H1 (cell line): ENCODE results near the gene C1D. TPM values are rescaled to one million over a fixed set of nuclear protein-coding genes. Genes with fewer than 3 reads are reported as not detected.

ENCODE experiments used
- CTCF ChIA-PET: fragments of 300-600 bp; sonication (Branson Sonifier 250); formaldehyde crosslinking; loops from one replicate; lab custom pipeline; 2021; ENCODE audit not compliant: partially characterized antibody; lab: Charles Lee
- POLR2A ChIA-PET: fragments of 300-600 bp; sonication (Branson Sonifier 250); formaldehyde crosslinking; loops from one replicate; lab custom pipeline; 2021; ENCODE audit warnings: inconsistent platforms; ENCODE audit not compliant: partially characterized antibody; lab: Charles Lee
- DNase-seq, 2 experiments: peaks; one replicate each; pipeline versions ENCODE4 v3.0.0 to v3.0.0-alpha.2; 2010 to 2022; ENCODE audit warnings: low spot score in 2 of 2, low read depth in 1 of 2, mixed read lengths in 1 of 2
- FAIRE-seq: peaks from 2 replicates; lab custom pipeline; 2011; peaks lifted over from hg19 to GRCh38; lab: Jason Lieb, UNC
- H2AFZ ChIP-seq: 2 replicates; pipeline ENCODE4 v1.8.1; 2012; ENCODE audit warnings: low read length, inconsistent platforms
- H2AK5ac ChIP-seq: 2 replicates; pipeline ENCODE4 v1.6.1; 2013; ENCODE audit warnings: low read depth, low read length
- H2BK120ac ChIP-seq: replicated peaks from 2 replicates; pipeline ENCODE3; 2013; ENCODE audit warnings: low read depth, low read length, inconsistent platforms
- H2BK12ac ChIP-seq: 2 replicates; pipeline ENCODE4 v1.6.1; 2013; ENCODE audit warnings: low read depth, low read length
- H2BK15ac ChIP-seq: 2 replicates; pipeline ENCODE4 v1.6.1; 2013; ENCODE audit warnings: low read length
- H2BK20ac ChIP-seq: 2 replicates; pipeline ENCODE4 v1.6.1; 2013; ENCODE audit warnings: low read length
- H2BK5ac ChIP-seq: 2 replicates; pipeline ENCODE4 v1.6.1; 2013; ENCODE audit warnings: low read depth, low read length
- H3K14ac ChIP-seq: 2 replicates; pipeline ENCODE4 v1.6.1; 2013; ENCODE audit warnings: inconsistent platforms; ENCODE audit not compliant: insufficient read length
- H3K18ac ChIP-seq: 2 replicates; pipeline ENCODE4 v1.6.1; 2013; ENCODE audit warnings: low read length; ENCODE audit errors: extremely low read depth
- H3K23ac ChIP-seq: 2 replicates; pipeline ENCODE4 v1.6.1; 2013; ENCODE audit warnings: inconsistent platforms; ENCODE audit not compliant: insufficient read length
- H3K23me2 ChIP-seq: 2 replicates; pipeline ENCODE4 v1.6.1; 2013; ENCODE audit warnings: low read depth, low read length
- H3K27ac ChIP-seq: 2 replicates; pipeline ENCODE4 v1.6.1; 2011; ENCODE audit warnings: low read depth, low read length, inconsistent platforms
- H3K27me3 ChIP-seq, 4 experiments: replicated peaks in 1 of 4; 1 replicate in 1 of 4; 2 replicates in 3 of 4; pipeline versions ENCODE4 v1.6.1 to v1.8.1; 2011 to 2013; ENCODE audit warnings: low read length in 3 of 4, mild to moderate bottlenecking in 3 of 4, inconsistent platforms in 2 of 4, mixed read lengths in 2 of 4, moderate library complexity in 1 of 4; ENCODE audit not compliant: control insufficient read depth in 3 of 4, insufficient read depth in 3 of 4; ENCODE audit errors: extremely low read depth in 1 of 4
- H3K36me3 ChIP-seq, 4 experiments: 2 replicates each; pipeline versions ENCODE4 v1.6.1 to v1.8.1; 2011 to 2013; ENCODE audit warnings: mild to moderate bottlenecking in 4 of 4, low read length in 3 of 4, moderate library complexity in 2 of 4, control low read depth in 1 of 4, inconsistent platforms in 1 of 4; ENCODE audit not compliant: insufficient read depth in 4 of 4, control insufficient read depth in 2 of 4
- H3K4ac ChIP-seq: replicated peaks from 2 replicates; pipeline ENCODE3; 2013; ENCODE audit warnings: low read length, low read depth, mixed read lengths, inconsistent platforms; ENCODE audit not compliant: insufficient read length
- H3K4me1 ChIP-seq, 4 experiments: replicated peaks in 1 of 4; 1 replicate in 1 of 4; 2 replicates in 3 of 4; pipeline versions ENCODE4 v1.6.1 to v1.8.1; 2011 to 2013; ENCODE audit warnings: low read length in 3 of 4, inconsistent platforms in 2 of 4, mixed read lengths in 1 of 4; ENCODE audit not compliant: insufficient read depth in 4 of 4, control insufficient read depth in 3 of 4
- H3K4me2 ChIP-seq, 2 experiments: 2 replicates each; pipeline versions ENCODE4 v1.6.1 to v1.8.1; 2011 to 2013; ENCODE audit warnings: low read depth in 2 of 2, low read length in 2 of 2, control low read depth in 1 of 2, inconsistent platforms in 1 of 2, mild to moderate bottlenecking in 1 of 2; ENCODE audit not compliant: insufficient read depth in 1 of 2
- H3K4me3 ChIP-seq, 4 experiments: fragments of 200-600, 300-600 bp in 1 of 4; sonication (generic), shearing (Covaris generic), sonication (Bioruptor Twin) in 1 of 4; 2 replicates each; pipeline versions ENCODE4 v1.5.1 to v1.8.1; 2011 to 2016; ENCODE audit warnings: low read length in 4 of 4, low read depth in 3 of 4, control low read depth in 2 of 4, inconsistent platforms in 2 of 4, mild to moderate bottlenecking in 2 of 4, mixed read lengths in 1 of 4, moderate library complexity in 1 of 4; ENCODE audit not compliant: insufficient read depth in 2 of 4; ENCODE audit errors: extremely low read depth in 1 of 4
- H3K56ac ChIP-seq: replicated peaks from 2 replicates; pipeline ENCODE3; 2013; ENCODE audit warnings: low read depth, mild to moderate bottlenecking, mixed read lengths, low read length, inconsistent platforms; ENCODE audit not compliant: insufficient read length
- H3K79me1 ChIP-seq: 2 replicates; pipeline ENCODE4 v1.6.1; 2013; ENCODE audit warnings: low read depth, low read length, control low read depth
- H3K79me2 ChIP-seq, 2 experiments: 2 replicates each; pipeline versions ENCODE4 v1.6.1 to v1.8.1; 2012 to 2013; ENCODE audit warnings: low read length in 2 of 2, mild to moderate bottlenecking in 2 of 2, inconsistent platforms in 1 of 2; ENCODE audit not compliant: insufficient read depth in 2 of 2, control insufficient read depth in 1 of 2
- H3K9ac ChIP-seq, 4 experiments: replicated peaks in 1 of 4; 1 replicate in 1 of 4; 2 replicates in 3 of 4; pipeline versions ENCODE4 v1.6.1 to v1.8.1; 2011 to 2013; ENCODE audit warnings: low read depth in 3 of 4, low read length in 3 of 4, control low read depth in 2 of 4, mild to moderate bottlenecking in 2 of 4, moderate library complexity in 2 of 4, inconsistent platforms in 1 of 4; ENCODE audit errors: extremely low read depth in 1 of 4
- H3K9me3 ChIP-seq, 2 experiments: 2 replicates each; pipeline versions ENCODE4 v1.6.1 to v1.8.1; 2012 to 2013; ENCODE audit warnings: mild to moderate bottlenecking in 2 of 2, moderate library complexity in 2 of 2, control low read depth in 1 of 2, inconsistent platforms in 1 of 2, low read depth in 1 of 2, low read length in 1 of 2, mixed read lengths in 1 of 2; ENCODE audit not compliant: insufficient read depth in 2 of 2
- H4K20me1 ChIP-seq, 2 experiments: replicated peaks in 1 of 2; 2 replicates each; pipeline versions ENCODE3 to v1.8.1; 2011 to 2013; ENCODE audit warnings: inconsistent platforms in 2 of 2, low read length in 2 of 2, mild to moderate bottlenecking in 1 of 2; ENCODE audit not compliant: insufficient read depth in 2 of 2, control insufficient read depth in 1 of 2
- H4K5ac ChIP-seq: 2 replicates; pipeline ENCODE4 v1.6.1; 2013; ENCODE audit warnings: low read length, low read depth, mixed read lengths, inconsistent platforms; ENCODE audit not compliant: insufficient read length
- H4K8ac ChIP-seq: 2 replicates; pipeline ENCODE4 v1.8.0; 2013; ENCODE audit warnings: mild to moderate bottlenecking, moderate library complexity, low read length, inconsistent platforms; ENCODE audit not compliant: insufficient read depth; ENCODE audit errors: extremely low read depth
- H4K91ac ChIP-seq: replicated peaks from 2 replicates; pipeline ENCODE3; 2013; ENCODE audit warnings: low read length, mixed read lengths, inconsistent platforms; ENCODE audit not compliant: insufficient read length
- CHD2 ChIP-seq: IDR thresholded peaks from 2 replicates; pipeline ENCODE4 v1.6.1; 2012; ENCODE audit warnings: low read length, improper control_type of control experiment
- PHF8 ChIP-seq: fragments of 200-600 bp; sonication (generic); conservative IDR thresholded peaks from 2 replicates; pipeline ENCODE4 v1.7.1; 2012; ENCODE audit warnings: low read depth, mild to moderate bottlenecking, inconsistent platforms, low read length, moderate library complexity
- POU5F1 ChIP-seq: IDR thresholded peaks from 2 replicates; pipeline ENCODE4 v1.6.1; 2011; ENCODE audit warnings: low read depth, mild to moderate bottlenecking, low read length, moderate library complexity
- RFX5 ChIP-seq: IDR thresholded peaks from 2 replicates; pipeline ENCODE4 v1.6.1; 2011; ENCODE audit warnings: low read depth, low read length, improper control_type of control experiment, borderline replicate concordance
- RNF2 ChIP-seq: fragments of 200-900, 300-1000 bp; sonication (generic); IDR thresholded peaks from 2 replicates; pipeline ENCODE4 v1.7.1; 2016; ENCODE audit warnings: borderline replicate concordance, low read depth, mild to moderate bottlenecking, antibody characterized with exemption, low read length; ENCODE audit not compliant: poor library complexity, severe bottlenecking; ENCODE audit errors: missing control alignments
- SAP30 ChIP-seq: fragments of 300-600 bp; sonication (generic); IDR thresholded peaks from 2 replicates; pipeline ENCODE4 v1.7.1; 2012; ENCODE audit warnings: low read length, moderate library complexity, mild to moderate bottlenecking, inconsistent platforms; ENCODE audit not compliant: insufficient read depth, insufficient replicate concordance
- SP1 ChIP-seq: IDR thresholded peaks from 2 replicates; pipeline ENCODE4 v1.6.1; 2011; ENCODE audit warnings: low read depth, low read length
- SP4 ChIP-seq: IDR thresholded peaks from 2 replicates; pipeline ENCODE4 v1.6.1; 2012; ENCODE audit warnings: low read length, inconsistent platforms
- TAF7 ChIP-seq: optimal IDR thresholded peaks from 2 replicates; pipeline ENCODE3; 2011; ENCODE audit warnings: low read depth, mild to moderate bottlenecking, inconsistent platforms, low read length, moderate library complexity, borderline replicate concordance
- TBP ChIP-seq: IDR thresholded peaks from 2 replicates; pipeline ENCODE4 v1.6.1; 2011; ENCODE audit warnings: low read depth, low read length, improper control_type of control experiment
- TCF12 ChIP-seq: IDR thresholded peaks from 2 replicates; pipeline ENCODE4 v1.6.1; 2011; ENCODE audit warnings: low read depth, mild to moderate bottlenecking, low read length
- WGBS, 2 experiments: shearing (Covaris generic) in 1 of 2; methylation state at CpG; one replicate each; pipeline versions ENCODE4 v1.1.6 to v1.1.7; 2013 to 2015; ENCODE audit warnings: low lambda C conversion rate in 2 of 2, mixed read lengths in 2 of 2, inconsistent platforms in 1 of 2, low coverage in 1 of 2, missing lambda C conversion rate in 1 of 2; ENCODE audit not compliant: insufficient replicate concordance in 2 of 2, insufficient coverage in 1 of 2, insufficient read length in 1 of 2; ENCODE audit errors: extremely low coverage in 1 of 2, missing lambda C conversion rate in 1 of 2; 5-methylcytosine and 5-hydroxymethylcytosine counted together
- polyA plus RNA-seq, 7 experiments: library from polyadenylated mRNA; depleted of rRNA in 3 of 7; stranded (reverse) in 5 of 7; unstranded in 2 of 7; fragments of >200 nt in 5 of 7; fragments of 200-250 nt in 2 of 7; gene quantifications; 1 replicate in 5 of 7; 2 replicates in 1 of 7; 4 replicates in 1 of 7; pipeline versions ENCODE4 v1.2.1 to v1.2.3, GENCODE V29; 2011 to 2013; ENCODE audit warnings: missing spikeins in 2 of 7, mixed read lengths in 2 of 7
- total RNA-seq: library from RNA; stranded (reverse); fragmentation: NEBNext Ultra II Directional; extraction: Animal tissue kit (Norgen Biotek cat#: 25700); gene quantifications from 2 replicates; pipeline ENCODE4 v1.2.1, GENCODE V29; 2021
- TF ChIP-seq, protein P1 (sequence below): IDR thresholded peaks from 2 replicates; pipeline ENCODE4 v1.6.1; 2011; ENCODE audit warnings: low read depth, mild to moderate bottlenecking, low read length; ENCODE audit not compliant: insufficient read depth
- TF ChIP-seq, protein P2 (sequence below): IDR thresholded peaks from 2 replicates; pipeline ENCODE4 v1.6.1; 2012; ENCODE audit warnings: inconsistent platforms

The C1D gene
- total and polyA plus RNA-seq, 2 of the 8 experiments (the other 6 are each of a cell fraction or from before 2014, with no cell fraction given), result 17.5 to 24.1 TPM

DNA sequence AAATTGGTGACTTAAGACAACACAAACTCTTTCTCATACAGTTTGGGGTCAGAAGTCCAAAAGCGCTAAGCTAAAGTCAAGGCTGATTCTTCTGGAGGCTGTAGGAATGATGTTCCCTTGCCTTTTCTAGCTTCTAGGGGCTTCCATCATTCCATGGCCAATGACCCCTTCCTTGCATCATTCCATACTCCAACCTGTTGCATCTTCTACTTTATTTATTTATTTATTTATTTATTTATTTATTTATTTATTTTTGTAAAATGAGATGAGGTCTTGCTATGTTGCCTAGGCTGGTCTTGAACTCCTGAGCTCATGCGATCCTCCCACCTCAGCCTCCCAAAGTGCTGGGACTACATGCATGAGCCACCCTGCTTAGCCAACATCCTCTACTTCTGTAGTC lies 44.7 kb upstream of the C1D start:
- Histone ChIP-seq H3K79me2 (no peaks in the 10 kb centered on the region), H3K27ac (no peak overlapping the region), H3K4me3 (no peak overlapping the region), H4K8ac (no peak overlapping the region), H3K9me3 (no peaks in the 10 kb centered on the region), H3K79me1 (no peaks in the 10 kb centered on the region), H3K4me1 (no peaks in the 10 kb centered on the region), H3K27me3 (no peaks in the 10 kb centered on the region), H2BK5ac (no peak overlapping the region), H2BK15ac (no peak overlapping the region), H3K23ac (no peak overlapping the region), H3K36me3 (no peaks in the 10 kb centered on the region), H3K9ac (no peak overlapping the region), H3K23me2 (no peaks in the 10 kb centered on the region), H3K18ac (no peak overlapping the region), H2AK5ac (no peak overlapping the region), H2BK20ac (no peak overlapping the region), H3K4ac (no peak overlapping the region), H4K5ac (no peak overlapping the region), H3K56ac (no peak overlapping the region), H2BK12ac (no peak overlapping the region), H4K20me1 (no peaks in the 10 kb centered on the region)
- no peak for FAIRE-seq
- POLR2A ChIA-PET, result interaction anchor here (1.6 kb wide), 1 partner anchor 45 kb away, joined by 5 read pairs; the partner anchor contains the start of gene C1D
- no peak for DNase-seq
- CTCF ChIA-PET, result no interaction called here
- TF ChIP-seq SAP30 (no peak), SP4 (no peak), TCF12 (no peak), CHD2 (no peak), RNF2 (no peak), POU5F1 (no peak), PHF8 (no peak), SP1 (no peak), TBP (no peak), TAF7 (no peak), RFX5 (no peak)
- TF ChIP-seq, protein P1, sequence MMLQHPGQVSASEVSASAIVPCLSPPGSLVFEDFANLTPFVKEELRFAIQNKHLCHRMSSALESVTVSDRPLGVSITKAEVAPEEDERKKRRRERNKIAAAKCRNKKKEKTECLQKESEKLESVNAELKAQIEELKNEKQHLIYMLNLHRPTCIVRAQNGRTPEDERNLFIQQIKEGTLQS, result no peak
- TF ChIP-seq, protein P2, sequence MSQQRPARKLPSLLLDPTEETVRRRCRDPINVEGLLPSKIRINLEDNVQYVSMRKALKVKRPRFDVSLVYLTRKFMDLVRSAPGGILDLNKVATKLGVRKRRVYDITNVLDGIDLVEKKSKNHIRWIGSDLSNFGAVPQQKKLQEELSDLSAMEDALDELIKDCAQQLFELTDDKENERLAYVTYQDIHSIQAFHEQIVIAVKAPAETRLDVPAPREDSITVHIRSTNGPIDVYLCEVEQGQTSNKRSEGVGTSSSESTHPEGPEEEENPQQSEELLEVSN, result no peak
- TF ChIP-seq, all 59 proteins: peak for 0
- H2AFZ ChIP-seq, result no peak overlapping the region
- H3K14ac ChIP-seq, result no peak overlapping the region
- WGBS, 2 experiments, result 97% methylated on average over 2 of the region's 2 CpGs; no CpG with 5 or more reads in 1 of the 2 experiments
- H4K91ac ChIP-seq, result no peak overlapping the region
- no peak overlapping the region for H2BK120ac ChIP-seq
- H3K4me2 ChIP-seq, result no peak overlapping the region
